H1 (cell line): Measurements from ENCODE around the gene KDSR. TPM values are rescaled to one million over a fixed set of nuclear protein-coding genes. Genes with fewer than 3 reads are reported as not detected.

Experiments used
- polyA plus RNA-seq, 7 experiments: library from polyadenylated mRNA; depleted of rRNA in 3 of 7; stranded (reverse) in 5 of 7; unstranded in 2 of 7; fragments of >200 nt in 5 of 7; fragments of 200-250 nt in 2 of 7; gene quantifications; 1 replicate in 5 of 7; 2 replicates in 1 of 7; 4 replicates in 1 of 7; pipeline versions ENCODE4 v1.2.1 to v1.2.3, GENCODE V29; 2011 to 2013; ENCODE audit warnings: missing spikeins in 2 of 7, mixed read lengths in 2 of 7
- total RNA-seq: library from RNA; stranded (reverse); fragmentation: NEBNext Ultra II Directional; extraction: Animal tissue kit (Norgen Biotek cat#: 25700); gene quantifications from 2 replicates; pipeline ENCODE4 v1.2.1, GENCODE V29; 2021
- TF ChIP-seq, protein P1 (sequence below): IDR thresholded peaks from 2 replicates; pipeline ENCODE4 v1.6.1; 2011; ENCODE audit warnings: low read length, improper control_type of control experiment

Gene KDSR
- total and polyA plus RNA-seq, 2 of the 8 experiments (the other 6 are each of a cell fraction or from before 2014, with no cell fraction given), result 12.4 to 50.5 TPM

DNA sequence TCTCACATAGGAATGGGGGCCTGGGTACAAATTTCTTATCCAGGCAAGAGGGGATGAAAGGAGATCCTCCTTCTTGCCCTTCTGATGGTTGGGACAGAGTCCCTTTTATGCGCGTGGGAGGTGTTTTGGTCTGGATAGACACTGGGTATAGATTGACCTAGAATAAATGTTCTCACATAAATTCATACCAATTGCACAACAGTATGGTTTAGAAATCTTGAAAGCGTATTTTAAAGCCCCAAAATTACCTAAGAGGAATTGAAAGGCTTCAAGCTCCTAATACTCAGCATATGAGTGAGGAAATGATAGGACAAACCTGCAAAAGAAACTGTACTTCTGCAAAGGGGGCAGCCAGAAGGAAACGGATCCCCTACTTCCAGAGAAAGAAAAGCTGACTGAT, 44.8 kb downstream of the KDSR start (continued):
- TF ChIP-seq, protein P1, sequence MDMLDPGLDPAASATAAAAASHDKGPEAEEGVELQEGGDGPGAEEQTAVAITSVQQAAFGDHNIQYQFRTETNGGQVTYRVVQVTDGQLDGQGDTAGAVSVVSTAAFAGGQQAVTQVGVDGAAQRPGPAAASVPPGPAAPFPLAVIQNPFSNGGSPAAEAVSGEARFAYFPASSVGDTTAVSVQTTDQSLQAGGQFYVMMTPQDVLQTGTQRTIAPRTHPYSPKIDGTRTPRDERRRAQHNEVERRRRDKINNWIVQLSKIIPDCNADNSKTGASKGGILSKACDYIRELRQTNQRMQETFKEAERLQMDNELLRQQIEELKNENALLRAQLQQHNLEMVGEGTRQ, result no peak
